SK-N-SH (cell line): ENCODE data around the gene ATF7IP2. TPM values are rescaled to one million over a fixed set of nuclear protein-coding genes. Genes with fewer than 3 reads are reported as not detected.

Experiments
- CTCF ChIA-PET: fragments of 300-600, 350-600 bp; formaldehyde crosslinking; extraction: SDS; loops from one replicate; lab custom pipeline; 2021; lab: Yijun Ruan, JAX
- POLR2A ChIA-PET: fragments of 350-600 bp; sonication (Branson Sonifier 250); formaldehyde crosslinking; extraction: SDS; loops from one replicate; lab custom pipeline; 2020; ENCODE audit warnings: antibody characterized with exemption, inconsistent platforms; lab: Yijun Ruan, JAX
- DNase-seq: peaks from one replicate; pipeline ENCODE4 v3.0.0; 2012
- H2AFZ ChIP-seq: fragments of 200-600 bp; sonication (generic); 2 replicates; pipeline ENCODE4 v1.8.1; 2016; ENCODE audit warnings: antibody characterized with exemption, mild to moderate bottlenecking, low read depth
- H3F3A ChIP-seq: fragments of 200-600 bp; sonication (generic); replicated peaks from 2 replicates; pipeline ENCODE3; 2016; ENCODE audit warnings: antibody characterized with exemption, mild to moderate bottlenecking; ENCODE audit not compliant: insufficient read depth
- H3K27ac ChIP-seq, 2 experiments: fragments of 200-500 bp in 1 of 2; fragments of 200-600 bp in 1 of 2; sonication (Bioruptor generic) in 1 of 2; sonication (generic), shearing (Covaris generic) in 1 of 2; 2 replicates each; pipeline versions ENCODE4 v1.5.1 to v1.6.1; 2014 to 2016; ENCODE audit warnings: low read depth in 2 of 2, inconsistent platforms in 1 of 2, low read length in 1 of 2, mild to moderate bottlenecking in 1 of 2, mixed read lengths in 1 of 2
- H3K27me3 ChIP-seq: fragments of 200-600 bp; sonication (generic), shearing (Covaris generic); 2 replicates; pipeline ENCODE4 v1.6.1; 2016; ENCODE audit warnings: mixed run types; ENCODE audit not compliant: insufficient read depth
- H3K36me3 ChIP-seq, 2 experiments: fragments of 200-500 bp in 1 of 2; fragments of 200-600 bp in 1 of 2; sonication (Bioruptor generic) in 1 of 2; sonication (generic) in 1 of 2; replicated peaks in 1 of 2; 2 replicates each; pipeline versions ENCODE3 to v1.5.1; 2014 to 2016; ENCODE audit warnings: low read length in 1 of 2, mild to moderate bottlenecking in 1 of 2; ENCODE audit not compliant: insufficient read depth in 2 of 2, control insufficient read depth in 1 of 2
- H3K4me1 ChIP-seq, 2 experiments: fragments of 200-500 bp in 1 of 2; fragments of 200-600 bp in 1 of 2; sonication (Bioruptor generic) in 1 of 2; sonication (generic), shearing (Covaris generic) in 1 of 2; 2 replicates each; pipeline versions ENCODE4 v1.5.1 to v1.6.1; 2014 to 2016; ENCODE audit warnings: low read depth in 1 of 2, low read length in 1 of 2, mixed run types in 1 of 2; ENCODE audit not compliant: insufficient read depth in 2 of 2, control insufficient read depth in 1 of 2
- H3K4me2 ChIP-seq: fragments of 200-600 bp; sonication (generic), shearing (Covaris generic); 2 replicates; pipeline ENCODE4 v1.6.1; 2017; ENCODE audit warnings: mixed run types
- H3K4me3 ChIP-seq, 2 experiments: fragments of 200-500 bp in 1 of 2; fragments of 200-600 bp in 1 of 2; sonication (Bioruptor generic) in 1 of 2; sonication (generic), shearing (Covaris generic) in 1 of 2; 2 replicates each; pipeline versions ENCODE4 v1.5.1 to v1.8.1; 2014 to 2016; ENCODE audit warnings: low read depth in 2 of 2, inconsistent platforms in 1 of 2, low read length in 1 of 2, mild to moderate bottlenecking in 1 of 2, mixed read lengths in 1 of 2, moderate library complexity in 1 of 2
- H3K79me2 ChIP-seq: fragments of 200-600 bp; sonication (generic); 2 replicates; pipeline ENCODE4 v1.8.1; 2017; ENCODE audit warnings: mild to moderate bottlenecking; ENCODE audit not compliant: insufficient read depth
- H3K9ac ChIP-seq: fragments of 200-600 bp; sonication (generic); 2 replicates; pipeline ENCODE4 v1.6.1; 2017; ENCODE audit warnings: mixed run types
- H3K9me2 ChIP-seq: fragments of 200-600 bp; sonication (generic); 2 replicates; pipeline ENCODE4 v1.6.1; 2017; ENCODE audit warnings: mixed run types
- H3K9me3 ChIP-seq: fragments of 200-600 bp; sonication (generic); 2 replicates; pipeline ENCODE4 v1.6.1; 2017; ENCODE audit warnings: mixed run types, mild to moderate bottlenecking, moderate library complexity
- H4K20me1 ChIP-seq: fragments of 200-600 bp; sonication (generic); 2 replicates; pipeline ENCODE4 v1.6.1; 2017; ENCODE audit warnings: mild to moderate bottlenecking, mixed run types; ENCODE audit not compliant: insufficient read depth
- ELF1 ChIP-seq: IDR thresholded peaks from 2 replicates; pipeline ENCODE4 v1.4.0; 2012
- EP300 ChIP-seq, 2 experiments: IDR thresholded peaks; 2 replicates each; pipeline versions ENCODE4 v1.4.0 to v1.6.1; 2012; ENCODE audit warnings: borderline replicate concordance in 1 of 2, low read depth in 1 of 2, low read length in 1 of 2
- EZH2phosphoT487 ChIP-seq: fragments of 200-600 bp; sonication (generic); IDR thresholded peaks from 2 replicates; pipeline ENCODE4 v1.6.1; 2017; ENCODE audit warnings: low read depth, mixed run types, mild to moderate bottlenecking, antibody characterized with exemption, moderate library complexity, borderline replicate concordance
- FOXJ3 ChIP-seq: sonication (generic); formaldehyde crosslinking; IDR thresholded peaks from 2 replicates; pipeline ENCODE4 v1.5.1; 2020; ENCODE audit warnings: mild to moderate bottlenecking, missing genetic modification reagents
- FOXM1 ChIP-seq: IDR thresholded peaks from 2 replicates; pipeline ENCODE4 v1.4.0; 2012; ENCODE audit warnings: low read depth, mild to moderate bottlenecking
- JUND ChIP-seq: IDR thresholded peaks from 2 replicates; pipeline ENCODE4 v1.4.0; 2012
- MEF2A ChIP-seq: IDR thresholded peaks from 2 replicates; pipeline ENCODE4 v1.4.0; 2012; ENCODE audit warnings: low read depth, borderline replicate concordance
- MXI1 ChIP-seq: IDR thresholded peaks from 2 replicates; pipeline ENCODE4 v1.6.1; 2012; ENCODE audit warnings: mild to moderate bottlenecking, low read depth, low read length, improper control_type of control experiment
- RFX5 ChIP-seq: IDR thresholded peaks from 2 replicates; pipeline ENCODE4 v1.6.1; 2012; ENCODE audit warnings: mild to moderate bottlenecking, improper control_type of control experiment, low read length
- SIN3A ChIP-seq: IDR thresholded peaks from 2 replicates; pipeline ENCODE4 v1.6.1; 2012; ENCODE audit warnings: low read depth, mild to moderate bottlenecking, low read length, moderate library complexity, borderline replicate concordance
- SMC3 ChIP-seq: IDR thresholded peaks from 2 replicates; pipeline ENCODE4 v1.6.1; 2012; ENCODE audit warnings: low read depth, low read length, improper control_type of control experiment
- TAF1 ChIP-seq: IDR thresholded peaks from 2 replicates; pipeline ENCODE4 v1.6.1; 2012; ENCODE audit warnings: low read depth, mild to moderate bottlenecking, low read length, moderate library complexity, borderline replicate concordance
- TCF12 ChIP-seq: IDR thresholded peaks from 2 replicates; pipeline ENCODE4 v1.4.0; 2012
- TEAD4 ChIP-seq: IDR thresholded peaks from 2 replicates; pipeline ENCODE4 v1.4.0; 2012; ENCODE audit warnings: mild to moderate bottlenecking, borderline replicate concordance; ENCODE audit not compliant: insufficient read depth
- YY1 ChIP-seq: IDR thresholded peaks from 2 replicates; pipeline ENCODE4 v1.4.0; 2012; ENCODE audit warnings: low read depth, mild to moderate bottlenecking
- WGBS: methylation state at CpG from one replicate; pipeline ENCODE4 v1.1.6; 2017; ENCODE audit warnings: low lambda C conversion rate; 5-methylcytosine and 5-hydroxymethylcytosine counted together
- polyA plus RNA-seq, 3 experiments: library from polyadenylated mRNA; depleted of rRNA; stranded (reverse); fragments of >200 nt; gene quantifications; 2 replicates each; pipeline ENCODE4 v1.2.3, GENCODE V29; 2012
- TF ChIP-seq, protein P1 (sequence below): fragments of 200-600 bp; sonication (generic); IDR thresholded peaks from 2 replicates; pipeline ENCODE4 v1.6.1; 2017; ENCODE audit warnings: antibody characterized with exemption, mild to moderate bottlenecking, moderate library complexity
- TF ChIP-seq, protein P2 (sequence below): fragments of 150-350 bp; IDR thresholded peaks from 2 replicates; pipeline ENCODE4 v1.6.1; 2016; ENCODE audit warnings: mild to moderate bottlenecking, low read depth, low read length
- TF ChIP-seq, protein P3 (sequence below): fragments of 150-350 bp; IDR thresholded peaks from 2 replicates; pipeline ENCODE4 v1.6.1; 2017; ENCODE audit warnings: antibody characterized with exemption, low read length, low read depth, borderline replicate concordance

ATF7IP2 gene
- polyA plus RNA-seq, 1 of the 3 experiments (the other 2 are of a cell fraction) = 0.35 TPM

DNA sequence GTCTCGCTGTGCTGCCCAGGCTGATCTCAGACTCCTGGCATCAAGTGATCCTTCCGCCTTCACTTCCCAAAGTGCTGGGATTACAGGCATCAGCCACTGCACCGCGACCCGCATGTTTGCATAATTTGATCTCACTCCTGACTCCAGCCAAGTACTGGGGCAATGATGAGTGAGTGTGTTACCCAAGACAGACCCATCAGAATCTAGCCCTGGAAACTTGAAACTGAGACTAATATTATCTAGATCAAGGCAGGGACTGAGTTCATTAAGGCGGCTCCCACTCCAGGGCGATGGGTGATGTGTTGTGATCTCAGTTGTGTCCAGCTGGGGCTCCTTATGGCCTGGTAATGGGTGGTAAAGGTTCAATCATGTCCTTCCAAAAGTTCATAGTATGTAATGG is 141.1 kb downstream of the ATF7IP2 start:
- H3K4me2 ChIP-seq = no peak overlapping the region
- CTCF ChIA-PET = interaction anchor here (1.0 to 2.3 kb wide), 2 partner anchors 12 to 392 kb away, joined by 4 to 5 read pairs; no protein-coding TSS in a partner anchor
- H3F3A ChIP-seq = no peaks in the 10 kb centered on the region
- no peaks in the 10 kb centered on the region for H3K9me3 ChIP-seq
- H2AFZ ChIP-seq = no peak overlapping the region
- no peak overlapping the region for H3K4me3 ChIP-seq
- no peak for TF ChIP-seq MXI1
- no peak for TF ChIP-seq TEAD4
- no peak for TF ChIP-seq SIN3A
- no peak for TF ChIP-seq EZH2phosphoT487
- TF ChIP-seq, protein P1, sequence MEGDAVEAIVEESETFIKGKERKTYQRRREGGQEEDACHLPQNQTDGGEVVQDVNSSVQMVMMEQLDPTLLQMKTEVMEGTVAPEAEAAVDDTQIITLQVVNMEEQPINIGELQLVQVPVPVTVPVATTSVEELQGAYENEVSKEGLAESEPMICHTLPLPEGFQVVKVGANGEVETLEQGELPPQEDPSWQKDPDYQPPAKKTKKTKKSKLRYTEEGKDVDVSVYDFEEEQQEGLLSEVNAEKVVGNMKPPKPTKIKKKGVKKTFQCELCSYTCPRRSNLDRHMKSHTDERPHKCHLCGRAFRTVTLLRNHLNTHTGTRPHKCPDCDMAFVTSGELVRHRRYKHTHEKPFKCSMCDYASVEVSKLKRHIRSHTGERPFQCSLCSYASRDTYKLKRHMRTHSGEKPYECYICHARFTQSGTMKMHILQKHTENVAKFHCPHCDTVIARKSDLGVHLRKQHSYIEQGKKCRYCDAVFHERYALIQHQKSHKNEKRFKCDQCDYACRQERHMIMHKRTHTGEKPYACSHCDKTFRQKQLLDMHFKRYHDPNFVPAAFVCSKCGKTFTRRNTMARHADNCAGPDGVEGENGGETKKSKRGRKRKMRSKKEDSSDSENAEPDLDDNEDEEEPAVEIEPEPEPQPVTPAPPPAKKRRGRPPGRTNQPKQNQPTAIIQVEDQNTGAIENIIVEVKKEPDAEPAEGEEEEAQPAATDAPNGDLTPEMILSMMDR = no peak
- TF ChIP-seq, protein P2, sequence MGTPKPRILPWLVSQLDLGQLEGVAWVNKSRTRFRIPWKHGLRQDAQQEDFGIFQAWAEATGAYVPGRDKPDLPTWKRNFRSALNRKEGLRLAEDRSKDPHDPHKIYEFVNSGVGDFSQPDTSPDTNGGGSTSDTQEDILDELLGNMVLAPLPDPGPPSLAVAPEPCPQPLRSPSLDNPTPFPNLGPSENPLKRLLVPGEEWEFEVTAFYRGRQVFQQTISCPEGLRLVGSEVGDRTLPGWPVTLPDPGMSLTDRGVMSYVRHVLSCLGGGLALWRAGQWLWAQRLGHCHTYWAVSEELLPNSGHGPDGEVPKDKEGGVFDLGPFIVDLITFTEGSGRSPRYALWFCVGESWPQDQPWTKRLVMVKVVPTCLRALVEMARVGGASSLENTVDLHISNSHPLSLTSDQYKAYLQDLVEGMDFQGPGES = no peak
- TF ChIP-seq EP300 (IDR thresholded peaks at IDR 0.05; ENCODE audit: borderline replicate concordance in 1 of 2, low read depth in 1 of 2, low read length in 1 of 2) = no peak
- TF ChIP-seq FOXM1 = no peak
- no peak for TF ChIP-seq RFX5
- TF ChIP-seq ELF1 = no peak
- TF ChIP-seq MEF2A = no peak
- TF ChIP-seq, protein P3, sequence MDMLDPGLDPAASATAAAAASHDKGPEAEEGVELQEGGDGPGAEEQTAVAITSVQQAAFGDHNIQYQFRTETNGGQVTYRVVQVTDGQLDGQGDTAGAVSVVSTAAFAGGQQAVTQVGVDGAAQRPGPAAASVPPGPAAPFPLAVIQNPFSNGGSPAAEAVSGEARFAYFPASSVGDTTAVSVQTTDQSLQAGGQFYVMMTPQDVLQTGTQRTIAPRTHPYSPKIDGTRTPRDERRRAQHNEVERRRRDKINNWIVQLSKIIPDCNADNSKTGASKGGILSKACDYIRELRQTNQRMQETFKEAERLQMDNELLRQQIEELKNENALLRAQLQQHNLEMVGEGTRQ = no peak
- no peak for TF ChIP-seq YY1
- TF ChIP-seq FOXJ3 (CRISPR knock-in tag) = no peak
- no peak for TF ChIP-seq SMC3
- no peak for TF ChIP-seq JUND
- TF ChIP-seq TAF1 = no peak
- no peak for TF ChIP-seq TCF12
- no peaks in the 10 kb centered on the region for H3K36me3 ChIP-seq
- H3K79me2 ChIP-seq = no peaks in the 10 kb centered on the region
- DNase-seq = no peak
- H3K4me1 ChIP-seq = no peaks in the 10 kb centered on the region
- no peaks in the 10 kb centered on the region for H4K20me1 ChIP-seq
- H3K27ac ChIP-seq = no peak overlapping the region
- WGBS = 98% methylated on average over 5 of the region's 7 CpGs
- no peaks in the 10 kb centered on the region for H3K9me2 ChIP-seq
- POLR2A ChIA-PET = no interaction called here
- H3K9ac ChIP-seq = no peak overlapping the region
- H3K27me3 ChIP-seq = no peaks in the 10 kb centered on the region
